ENCODE results near the gene SAFB.

The SAFB gene

DNA sequence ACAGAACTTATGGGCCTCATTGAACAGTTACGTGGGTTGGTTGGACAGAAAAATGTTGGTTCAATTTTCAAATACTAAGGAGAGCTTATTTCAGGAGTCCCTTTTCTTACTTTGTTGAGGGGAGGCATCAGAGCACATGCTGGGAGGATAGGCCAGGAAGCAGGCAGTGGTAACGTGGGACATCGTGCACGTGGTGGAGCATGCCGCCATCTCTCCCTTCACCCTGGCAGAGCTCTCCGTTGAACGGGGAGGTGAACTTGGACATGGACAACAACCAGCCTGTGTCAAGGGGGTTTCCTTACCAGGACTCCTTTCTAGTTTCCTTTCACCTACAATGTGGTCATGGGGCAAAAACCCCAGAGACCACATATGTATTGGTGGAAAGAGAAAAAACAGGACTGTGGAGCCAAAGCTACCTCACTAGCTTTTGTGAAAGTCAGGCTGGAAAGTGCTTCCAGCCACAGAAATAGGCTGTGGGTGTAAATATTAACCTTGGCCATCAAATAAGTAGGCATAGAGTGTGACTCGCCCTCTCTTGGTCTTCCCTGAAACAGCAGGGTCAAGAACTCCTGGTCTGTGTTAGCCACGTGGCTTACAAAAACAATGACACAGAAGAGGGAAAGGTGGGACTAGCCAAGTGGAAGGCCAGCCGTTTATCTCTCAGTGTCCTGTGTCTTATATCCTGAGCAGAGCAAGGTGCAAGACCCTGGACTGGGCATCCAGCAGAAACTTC lies 43.1 kb downstream of the SAFB start:
- ChIA-PET POLR2A (interaction anchor here (0.9 kb wide), 1 partner anchor 43 kb away, joined by 3 read pairs; the partner anchor contains the start of genes SAFB and SAFB2), CTCF (interaction anchor here (1.1 to 1.6 kb wide), 4 partner anchors 11 to 23 kb away, joined by 3 to 5 read pairs (median 4); no protein-coding TSS in a partner anchor)
- TF ChIP-seq, protein P1, sequence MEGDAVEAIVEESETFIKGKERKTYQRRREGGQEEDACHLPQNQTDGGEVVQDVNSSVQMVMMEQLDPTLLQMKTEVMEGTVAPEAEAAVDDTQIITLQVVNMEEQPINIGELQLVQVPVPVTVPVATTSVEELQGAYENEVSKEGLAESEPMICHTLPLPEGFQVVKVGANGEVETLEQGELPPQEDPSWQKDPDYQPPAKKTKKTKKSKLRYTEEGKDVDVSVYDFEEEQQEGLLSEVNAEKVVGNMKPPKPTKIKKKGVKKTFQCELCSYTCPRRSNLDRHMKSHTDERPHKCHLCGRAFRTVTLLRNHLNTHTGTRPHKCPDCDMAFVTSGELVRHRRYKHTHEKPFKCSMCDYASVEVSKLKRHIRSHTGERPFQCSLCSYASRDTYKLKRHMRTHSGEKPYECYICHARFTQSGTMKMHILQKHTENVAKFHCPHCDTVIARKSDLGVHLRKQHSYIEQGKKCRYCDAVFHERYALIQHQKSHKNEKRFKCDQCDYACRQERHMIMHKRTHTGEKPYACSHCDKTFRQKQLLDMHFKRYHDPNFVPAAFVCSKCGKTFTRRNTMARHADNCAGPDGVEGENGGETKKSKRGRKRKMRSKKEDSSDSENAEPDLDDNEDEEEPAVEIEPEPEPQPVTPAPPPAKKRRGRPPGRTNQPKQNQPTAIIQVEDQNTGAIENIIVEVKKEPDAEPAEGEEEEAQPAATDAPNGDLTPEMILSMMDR (IDR thresholded peaks at IDR 0.05; ENCODE audit: control extremely low read depth, extremely low read depth, low read depth, missing control alignments): no peak
- DNase-seq (ENCODE audit: extremely low spot score): no peak

DNA sequence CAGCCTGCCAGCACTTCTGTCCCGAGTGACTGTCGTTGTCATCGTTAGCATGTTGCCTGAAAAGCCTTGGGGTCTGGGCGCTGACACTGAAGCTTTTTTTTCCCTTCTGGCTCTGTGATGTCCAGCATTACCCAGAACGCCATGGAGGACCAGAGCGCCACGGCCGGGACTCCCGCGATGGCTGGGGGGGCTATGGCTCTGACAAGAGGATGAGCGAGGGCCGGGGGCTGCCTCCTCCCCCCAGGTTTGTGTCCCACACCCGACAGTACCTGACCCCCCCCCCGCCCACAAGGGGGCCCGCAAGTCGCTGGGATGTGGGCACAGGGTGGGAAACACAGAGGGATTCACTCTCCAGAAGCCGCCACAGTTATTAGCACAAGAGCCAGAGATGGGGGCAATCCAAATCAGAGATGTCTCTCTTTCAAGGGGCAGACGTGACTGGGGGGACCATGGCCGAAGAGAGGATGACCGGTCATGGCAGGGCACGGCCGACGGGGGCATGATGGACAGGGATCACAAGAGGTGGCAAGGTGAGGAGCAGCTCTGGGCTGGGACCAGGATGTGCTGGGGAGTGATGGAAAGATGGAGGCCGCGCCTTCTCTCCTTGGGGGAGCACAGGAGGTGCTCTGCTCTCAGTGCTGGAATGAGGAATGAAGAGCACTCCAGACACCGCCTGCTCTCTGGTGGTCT lies 44.2 kb downstream of the SAFB start:
- no peak for DNase-seq (ENCODE audit: extremely low spot score)
- TF ChIP-seq, protein P1 (IDR thresholded peaks at IDR 0.05; ENCODE audit: control extremely low read depth, extremely low read depth, low read depth, missing control alignments): no peak
- ChIA-PET CTCF (interaction anchor here (1.3 to 1.6 kb wide), 2 partner anchors 10 to 22 kb away, joined by 3 read pairs; no protein-coding TSS in a partner anchor), POLR2A (no interaction called here)

DNA sequence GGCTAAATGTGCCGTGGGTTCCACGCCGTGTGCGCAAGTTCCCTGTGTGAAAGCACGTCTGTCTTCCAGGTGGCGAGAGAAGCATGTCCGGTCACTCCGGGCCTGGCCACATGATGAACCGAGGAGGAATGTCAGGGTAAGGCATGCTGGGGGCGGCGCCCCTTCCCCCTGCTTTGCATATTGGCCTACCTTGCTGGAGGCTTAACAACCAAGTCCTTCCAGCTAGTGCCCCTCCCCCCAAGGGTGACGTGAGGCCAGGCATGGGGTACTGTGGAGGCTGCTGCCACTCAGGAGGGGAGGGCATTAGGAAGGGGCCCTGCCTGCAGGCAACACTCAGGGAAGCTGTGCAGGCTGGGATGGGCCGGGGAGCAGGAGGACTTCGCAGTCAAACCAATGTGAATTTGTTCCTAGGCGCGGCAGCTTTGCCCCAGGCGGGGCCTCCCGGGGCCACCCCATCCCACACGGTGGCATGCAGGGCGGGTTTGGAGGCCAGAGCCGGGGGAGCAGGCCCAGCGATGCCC lies 44.9 kb downstream of the SAFB start:
- DNase-seq (ENCODE audit: extremely low spot score): no peak
- ChIA-PET POLR2A (no interaction called here), CTCF (interaction anchor here (1.3 kb wide), 1 partner anchor 22 kb away, joined by 3 read pairs; no protein-coding TSS in a partner anchor)
- TF ChIP-seq, protein P1 (IDR thresholded peaks at IDR 0.05; ENCODE audit: control extremely low read depth, extremely low read depth, low read depth, missing control alignments): no peak

DNA sequence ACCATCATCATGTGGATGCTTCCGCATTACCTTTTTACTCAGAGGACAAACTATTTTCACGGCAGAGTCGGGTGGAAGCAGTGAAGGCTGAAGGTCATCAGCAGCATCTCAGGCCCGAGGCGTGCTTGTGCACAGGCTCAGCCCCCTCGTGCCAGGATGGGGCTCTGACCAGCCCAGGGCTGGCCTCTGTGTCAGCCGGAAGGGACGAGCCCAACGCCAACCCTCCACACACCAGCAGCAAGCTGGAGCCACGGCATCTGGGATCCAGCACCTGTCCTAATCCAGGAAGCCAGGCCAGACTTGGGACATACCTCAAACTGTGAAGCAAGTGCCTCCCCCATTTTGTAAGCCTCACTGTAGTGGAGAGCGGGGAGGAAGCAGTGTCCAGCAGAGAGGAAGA lies 46.3 kb downstream of the SAFB start:
- no peak for DNase-seq (ENCODE audit: extremely low spot score)
- ChIA-PET CTCF (interaction anchor here (2.0 to 2.5 kb wide), 2 partner anchors 18 to 21 kb away, joined by 8 read pairs; partner anchors contain the start of gene RPL36), POLR2A (no interaction called here)
- TF ChIP-seq, protein P1 (IDR thresholded peaks at IDR 0.05; ENCODE audit: control extremely low read depth, extremely low read depth, low read depth, missing control alignments): no peak

DNA sequence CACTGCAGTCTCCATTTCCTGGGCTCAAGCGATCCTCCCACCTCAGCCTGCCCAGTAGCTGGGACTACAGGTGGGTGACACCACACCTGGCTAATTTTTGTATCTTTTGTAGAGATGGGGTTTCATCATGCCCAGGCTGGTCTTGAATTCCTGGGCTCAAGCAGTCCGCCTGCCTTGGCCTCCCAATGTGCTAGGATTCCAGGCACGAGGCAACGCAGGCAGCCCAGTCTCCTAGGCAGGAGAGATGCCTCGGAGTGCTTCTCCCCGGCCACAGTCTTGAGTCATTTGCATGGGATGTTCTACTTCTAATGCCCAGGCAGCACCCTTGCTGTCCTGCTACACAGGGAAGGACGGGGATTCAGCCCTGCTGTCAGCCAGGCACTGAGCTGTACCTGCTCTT lies 48.7 kb downstream of the SAFB start:
- TF ChIP-seq, protein P1 (IDR thresholded peaks at IDR 0.05; ENCODE audit: control extremely low read depth, extremely low read depth, low read depth, missing control alignments): no peak
- no peak for DNase-seq (ENCODE audit: extremely low spot score)
- CTCF ChIA-PET: interaction anchor here (1.1 to 2.5 kb wide), 3 partner anchors 9 to 18 kb away, joined by 3 to 8 read pairs (median 6); partner anchors contain the start of gene RPL36
- POLR2A ChIA-PET: interaction anchor here (0.6 kb wide), 1 partner anchor 48 kb away, joined by 4 read pairs; no protein-coding TSS in a partner anchor

DNA sequence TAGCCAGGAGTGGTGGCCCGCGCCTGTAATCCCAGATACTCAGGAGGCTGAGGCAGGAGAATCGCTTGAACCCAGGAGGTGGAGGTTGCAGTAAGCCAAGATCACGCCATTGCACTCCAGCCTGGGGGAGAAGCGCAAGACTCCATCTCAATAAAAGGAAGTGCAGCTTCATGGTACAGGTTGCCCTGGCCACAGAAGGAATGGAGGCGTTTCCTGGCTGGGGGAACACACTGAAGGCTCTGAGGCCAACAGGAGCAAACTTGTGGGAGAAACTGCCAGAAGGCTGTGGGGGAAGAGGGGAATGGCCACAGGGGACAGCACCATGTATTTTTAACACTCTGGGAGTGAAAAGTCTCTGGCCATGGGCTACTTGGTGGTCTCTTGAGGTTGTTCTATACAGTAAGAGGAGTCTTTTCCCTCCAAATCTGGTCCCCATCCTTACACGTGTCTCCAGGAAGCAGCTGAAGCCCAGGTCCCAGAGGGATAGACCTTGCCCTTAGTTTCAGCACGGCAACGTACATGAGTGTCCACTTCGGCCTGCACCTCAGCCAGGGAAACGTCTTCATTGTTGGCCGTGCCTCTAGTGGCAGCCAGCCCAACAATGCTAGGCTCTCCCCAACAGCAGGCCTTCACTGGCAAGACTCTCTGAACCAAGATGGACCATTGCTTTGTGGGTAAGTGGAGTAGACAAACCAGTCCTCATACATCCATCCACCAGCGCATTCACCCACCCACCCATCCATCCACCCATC lies 50.0 kb downstream of the SAFB start:
- ChIA-PET POLR2A (no interaction called here), CTCF (interaction anchor here (1.5 kb wide), 1 partner anchor 14 kb away, joined by 6 read pairs; no protein-coding TSS in a partner anchor)
- TF ChIP-seq, protein P1 (IDR thresholded peaks at IDR 0.05; ENCODE audit: control extremely low read depth, extremely low read depth, low read depth, missing control alignments): no peak
- DNase-seq (ENCODE audit: extremely low spot score): no peak

All from GM10248 (cell line).